Epithelial cell of esophagus (primary cell): ENCODE measurements around the gene IL23R.
A peak's percentile ranks its signal among the peaks of the same experiment; 100 is the strongest.

Experiments
- DNase-seq: peaks from one replicate; pipeline ENCODE4 v3.0.0; 2010; ENCODE audit warnings: low read depth
- H3K4me3 ChIP-seq: 2 replicates; pipeline ENCODE4 v1.5.1; 2011; ENCODE audit warnings: mild to moderate bottlenecking, low read length, control low read depth
- TF ChIP-seq, protein P1 (sequence below): IDR thresholded peaks from 2 replicates; pipeline ENCODE4 v1.5.1; 2011; ENCODE audit warnings: low read depth, mild to moderate bottlenecking, low read length, control low read depth, inconsistent platforms; ENCODE audit not compliant: insufficient read depth; ENCODE audit errors: missing control alignments

The IL23R gene

DNA sequence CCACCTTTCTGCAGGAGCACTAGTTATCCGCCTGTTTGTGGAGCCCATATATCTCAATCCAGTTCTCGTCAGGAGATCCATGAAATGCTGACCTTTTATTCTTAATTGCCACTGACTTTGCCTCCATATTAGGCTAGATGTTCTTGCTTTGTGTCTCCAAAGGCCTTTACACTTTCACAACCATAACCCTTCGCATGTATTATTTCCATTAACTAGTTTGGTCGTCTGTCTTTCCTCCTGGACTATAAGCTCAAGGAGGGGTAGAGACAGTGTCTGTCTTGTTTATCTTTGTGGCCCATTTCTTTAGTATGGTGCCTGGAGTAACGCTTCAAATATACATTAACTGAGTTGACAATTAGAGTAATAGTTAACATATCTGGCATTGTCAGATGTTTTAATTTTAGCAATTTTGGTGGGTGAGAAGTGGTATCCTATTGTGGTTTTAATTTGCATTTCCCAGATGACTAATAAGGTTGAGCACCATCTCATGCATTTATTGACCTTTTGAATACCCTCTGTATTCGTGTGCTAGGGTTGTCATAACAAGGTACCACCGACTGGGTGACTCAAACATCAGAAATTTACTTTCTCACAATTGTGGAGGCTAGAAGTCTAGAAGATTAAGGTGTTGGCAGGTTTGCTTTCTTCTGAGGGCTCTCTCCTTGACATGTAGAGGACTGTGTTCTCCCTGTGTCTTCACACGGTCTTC, 119.7 kb downstream of the IL23R start:
- TF ChIP-seq, protein P1, sequence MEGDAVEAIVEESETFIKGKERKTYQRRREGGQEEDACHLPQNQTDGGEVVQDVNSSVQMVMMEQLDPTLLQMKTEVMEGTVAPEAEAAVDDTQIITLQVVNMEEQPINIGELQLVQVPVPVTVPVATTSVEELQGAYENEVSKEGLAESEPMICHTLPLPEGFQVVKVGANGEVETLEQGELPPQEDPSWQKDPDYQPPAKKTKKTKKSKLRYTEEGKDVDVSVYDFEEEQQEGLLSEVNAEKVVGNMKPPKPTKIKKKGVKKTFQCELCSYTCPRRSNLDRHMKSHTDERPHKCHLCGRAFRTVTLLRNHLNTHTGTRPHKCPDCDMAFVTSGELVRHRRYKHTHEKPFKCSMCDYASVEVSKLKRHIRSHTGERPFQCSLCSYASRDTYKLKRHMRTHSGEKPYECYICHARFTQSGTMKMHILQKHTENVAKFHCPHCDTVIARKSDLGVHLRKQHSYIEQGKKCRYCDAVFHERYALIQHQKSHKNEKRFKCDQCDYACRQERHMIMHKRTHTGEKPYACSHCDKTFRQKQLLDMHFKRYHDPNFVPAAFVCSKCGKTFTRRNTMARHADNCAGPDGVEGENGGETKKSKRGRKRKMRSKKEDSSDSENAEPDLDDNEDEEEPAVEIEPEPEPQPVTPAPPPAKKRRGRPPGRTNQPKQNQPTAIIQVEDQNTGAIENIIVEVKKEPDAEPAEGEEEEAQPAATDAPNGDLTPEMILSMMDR, result no peak
- DNase-seq, result peak; percentile 58

DNA sequence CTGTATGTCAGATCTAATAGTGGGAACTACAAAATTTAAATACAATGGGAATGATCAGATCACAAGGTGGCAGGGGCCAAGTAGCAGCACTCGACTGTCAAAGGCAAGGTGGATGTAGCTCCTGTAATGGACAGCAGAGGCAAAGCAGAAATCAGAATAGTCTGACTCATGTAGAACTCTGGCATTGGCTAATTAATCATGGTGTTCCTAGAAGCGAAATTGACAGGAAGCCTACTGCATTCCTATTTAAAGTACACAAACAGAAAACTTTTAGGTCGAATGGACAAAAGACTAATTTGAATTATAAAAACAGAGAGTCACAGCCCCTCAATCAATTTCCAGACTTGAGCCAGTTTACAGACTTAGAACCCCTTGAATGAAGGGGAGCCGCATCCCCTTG, 124.0 kb downstream of the IL23R start:
- TF ChIP-seq, protein P1, result no peak
- peak; percentile 22 for DNase-seq

More for the DNA sequence above, 119.7 kb downstream of the IL23R start:
- no peak overlapping the region for H3K4me3 ChIP-seq

DNA sequence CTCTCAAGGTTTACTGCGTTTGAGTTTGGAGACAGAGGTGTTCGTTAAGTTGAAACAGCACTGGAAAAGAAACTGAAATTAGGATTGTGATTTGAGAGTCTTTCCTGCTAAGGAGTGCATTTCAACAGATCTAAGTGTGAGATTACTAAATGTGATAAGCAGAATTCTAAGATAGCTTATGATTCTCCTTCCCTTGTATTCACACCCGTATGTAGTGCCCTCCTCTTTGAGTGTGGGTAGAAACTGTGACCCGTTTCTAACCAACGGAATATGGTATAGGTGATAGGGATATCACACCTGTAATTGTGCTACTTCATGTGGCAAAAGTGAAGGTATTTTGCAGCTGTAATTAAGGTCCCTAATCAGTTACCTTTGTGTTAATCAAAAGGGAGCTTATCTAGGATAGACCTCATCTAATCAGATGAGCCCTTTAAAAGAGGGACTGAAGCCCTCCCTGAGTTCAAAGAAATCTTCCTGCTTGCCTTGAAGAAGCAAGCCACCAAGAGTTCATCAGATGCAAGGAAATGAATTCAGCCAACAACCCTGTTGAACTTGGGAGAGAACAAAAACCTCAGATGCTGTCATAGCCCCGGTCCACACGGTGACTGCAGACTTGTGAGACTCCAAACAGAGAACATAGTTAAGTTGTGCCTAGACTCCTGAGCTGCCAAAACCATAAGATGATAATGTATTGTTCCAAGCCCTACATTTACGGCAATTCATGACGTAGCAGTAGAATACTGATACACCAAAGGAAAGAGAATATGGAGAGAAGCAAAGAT, 128.8 kb downstream of the IL23R start:
- TF ChIP-seq, protein P1, result no peak
- no peak for DNase-seq
- no peak overlapping the region for H3K4me3 ChIP-seq

More for the DNA sequence above, 124.0 kb downstream of the IL23R start:
- H3K4me3 ChIP-seq, result no peak overlapping the region

DNA sequence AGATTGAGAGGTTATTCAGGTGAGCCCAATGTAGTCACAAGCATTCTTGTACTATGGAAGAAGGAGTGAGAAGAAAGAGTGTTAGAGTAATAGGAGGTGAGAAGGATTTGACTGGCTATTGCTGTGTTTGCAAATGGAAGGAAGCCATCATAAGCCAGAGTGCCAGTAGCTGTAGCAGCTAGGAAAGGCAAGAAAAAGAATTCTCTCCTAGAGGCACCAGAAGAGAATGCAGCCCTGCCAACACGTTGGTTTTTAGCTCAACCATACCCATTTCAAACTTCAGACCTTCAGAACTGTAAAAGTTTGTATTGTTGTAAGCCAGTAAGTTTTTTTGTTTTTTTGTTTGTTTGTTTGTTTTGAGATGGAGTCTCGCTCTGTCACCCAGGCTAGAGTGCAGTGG, 132.5 kb downstream of the IL23R start:
- H3K4me3 ChIP-seq, result no peak overlapping the region
- TF ChIP-seq, protein P1, result peak; percentile 24
- no peak for DNase-seq

DNA sequence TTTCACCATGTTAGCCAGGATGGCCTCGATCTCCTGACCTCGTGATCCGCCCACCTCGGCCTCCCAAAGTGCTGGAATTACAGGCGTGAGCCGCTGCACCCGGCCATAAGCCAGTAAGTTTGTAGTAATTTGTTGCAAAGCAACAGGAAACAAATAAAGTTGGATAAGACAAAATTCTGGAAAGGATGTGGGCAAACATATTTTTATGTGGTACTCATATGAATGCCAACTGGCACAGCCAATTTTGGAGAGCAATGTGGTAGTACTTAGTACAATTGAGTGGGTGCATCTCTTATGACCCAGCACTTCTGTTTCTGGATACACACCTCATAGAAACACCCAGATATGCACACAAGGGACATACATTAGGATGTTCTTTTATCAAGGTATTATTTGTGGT, 133.0 kb downstream of the IL23R start:
- TF ChIP-seq, protein P1, result no peak

DNA sequence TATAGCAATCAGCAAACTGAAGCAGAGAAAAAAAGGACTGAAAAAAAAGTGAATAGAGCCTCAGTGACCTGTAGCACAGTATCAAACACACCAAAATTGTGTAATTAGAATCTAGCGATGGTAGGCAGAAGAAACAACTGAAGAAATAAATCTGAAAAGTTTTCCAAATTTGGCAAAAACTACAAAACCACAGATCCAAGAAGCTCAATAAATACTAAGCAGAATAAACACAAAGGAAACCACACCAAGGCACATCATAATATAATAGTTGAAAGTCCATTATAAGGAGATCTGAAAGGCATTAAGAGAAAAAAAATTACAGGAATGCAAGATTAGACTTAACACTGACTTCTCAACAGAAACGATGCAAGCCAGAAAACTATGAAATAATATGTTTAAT, 134.3 kb downstream of the IL23R start:
- TF ChIP-seq, protein P1, result no peak
- H3K4me3 ChIP-seq, result no peak overlapping the region
- DNase-seq, result no peak

More for the DNA sequence above, 133.0 kb downstream of the IL23R start:
- DNase-seq, result no peak
- H3K4me3 ChIP-seq, result no peak overlapping the region
